ENCODE measurements around the gene ZNF358. TPM values are rescaled to one million over a fixed set of nuclear protein-coding genes. Genes with fewer than 3 reads are reported as not detected.

ZNF358 gene
- total and polyA plus RNA-seq, 2 of the 13 experiments (the other 11 are each of a cell fraction or from before 2014, with no cell fraction given): 9.1 to 37.0 TPM

DNA sequence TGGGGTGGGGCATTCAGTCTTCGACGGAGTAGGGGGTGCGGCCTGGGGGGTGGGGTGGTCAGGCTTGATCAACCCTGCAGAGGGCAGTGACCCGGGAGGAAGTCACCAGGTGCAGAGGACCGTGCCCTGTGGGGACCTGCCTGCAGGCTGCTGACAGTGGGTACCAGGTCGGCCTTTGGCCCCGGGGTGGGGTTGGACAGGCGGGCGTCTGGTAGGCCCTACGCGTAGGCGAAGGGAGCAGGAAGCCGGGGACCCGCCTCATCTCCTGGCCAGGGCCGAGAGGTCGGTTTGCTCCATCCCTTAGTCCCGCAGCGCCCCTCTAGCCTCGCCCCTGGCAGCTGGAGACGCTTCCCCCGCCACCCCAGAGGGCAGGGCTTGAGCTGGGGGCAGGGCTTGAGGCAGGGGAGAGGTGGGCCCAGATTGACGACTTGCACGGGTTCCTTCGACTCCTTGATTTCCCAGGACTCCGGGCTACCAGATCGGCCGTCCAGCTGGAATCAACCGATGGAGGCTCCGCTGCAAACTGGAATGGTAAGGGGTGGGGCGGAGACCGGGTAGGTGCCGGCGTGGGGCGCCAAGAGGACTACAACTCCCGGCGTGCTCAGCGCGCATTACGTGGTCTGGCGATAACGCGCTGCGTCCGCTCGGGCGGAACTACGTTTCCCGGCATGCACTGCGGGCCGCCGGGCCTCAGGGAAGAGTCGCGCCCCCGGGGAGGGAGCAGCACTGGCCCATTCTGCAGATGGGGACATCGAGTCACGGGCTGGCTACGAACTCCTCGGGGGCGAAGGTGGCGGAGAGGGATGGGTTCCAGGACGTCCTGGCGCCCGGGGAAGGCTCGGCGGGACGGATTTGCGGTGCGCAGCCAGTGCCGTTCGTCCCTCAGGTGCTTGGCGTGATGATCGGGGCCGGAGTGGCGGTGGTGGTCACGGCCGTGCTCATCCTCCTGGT lies 19.4 kb downstream of the ZNF358 start, which contains the start of gene PNPLA6 (continued):
- TF ChIP-seq ZBTB49 (CRISPR knock-in tag; IDR thresholded peaks at IDR 0.05; ENCODE audit: borderline replicate concordance) (no peak; the same call in 1 of the 2 replicates), NFE2L1 (CRISPR knock-in tag; IDR thresholded peaks at IDR 0.05; ENCODE audit: borderline replicate concordance) (no peak), KLF16 (CRISPR knock-in tag; IDR thresholded peaks at IDR 0.05) (peak in 1 of 2 experiments; percentile 80; a peak in 1 of 4 replicates), HNRNPK (IDR thresholded peaks at IDR 0.05; ENCODE audit: low read depth, low read length, poor library complexity, severe bottlenecking) (peak; percentile 13), HOXD1 (CRISPR knock-in tag; IDR thresholded peaks at IDR 0.05) (0 out of 2 replicates have a peak, but pooled peaks have one; percentile 24), THAP11 (CRISPR knock-in tag; IDR thresholded peaks at IDR 0.05) (peak; percentile 100), RAD51 (IDR thresholded peaks at IDR 0.05; ENCODE audit: borderline replicate concordance) (no peak), SMAD9 (CRISPR knock-in tag; IDR thresholded peaks at IDR 0.05) (no peak), ATAD3A (CRISPR knock-in tag; IDR thresholded peaks at IDR 0.05) (no peak), ZNF3 (CRISPR knock-in tag; IDR thresholded peaks at IDR 0.05) (no peak), KLF11 (CRISPR knock-in tag; IDR thresholded peaks at IDR 0.05) (peak; percentile 31; the same call in 1 of the 2 replicates), ZNF547 (CRISPR knock-in tag; IDR thresholded peaks at IDR 0.05) (peak; percentile 65), SP2 (CRISPR knock-in tag; IDR thresholded peaks at IDR 0.05) (peak; percentile 53; the same call in 1 of the 2 replicates), MED1 (CRISPR knock-in tag; IDR thresholded peaks at IDR 0.05) (no peak; the same call in 1 of the 2 replicates), PRDM15 (CRISPR knock-in tag; IDR thresholded peaks at IDR 0.05) (peak; percentile 42; the same call in 1 of the 2 replicates), ZNF12 (CRISPR knock-in tag; IDR thresholded peaks at IDR 0.05) (no peak), ZNF350 (CRISPR knock-in tag; IDR thresholded peaks at IDR 0.05; ENCODE audit: borderline replicate concordance, low read depth) (peak; percentile 59; the same call in 1 of the 2 replicates), NCOA1 (CRISPR knock-in tag; IDR thresholded peaks at IDR 0.05) (no peak)
- TF ChIP-seq, protein P1, sequence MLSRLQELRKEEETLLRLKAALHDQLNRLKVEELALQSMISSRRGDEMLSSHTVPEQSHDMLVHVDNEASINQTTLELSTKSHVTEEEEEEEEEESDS (CRISPR knock-in tag; IDR thresholded peaks at IDR 0.05; ENCODE audit: borderline replicate concordance): no peak
- TF ChIP-seq, protein P2, sequence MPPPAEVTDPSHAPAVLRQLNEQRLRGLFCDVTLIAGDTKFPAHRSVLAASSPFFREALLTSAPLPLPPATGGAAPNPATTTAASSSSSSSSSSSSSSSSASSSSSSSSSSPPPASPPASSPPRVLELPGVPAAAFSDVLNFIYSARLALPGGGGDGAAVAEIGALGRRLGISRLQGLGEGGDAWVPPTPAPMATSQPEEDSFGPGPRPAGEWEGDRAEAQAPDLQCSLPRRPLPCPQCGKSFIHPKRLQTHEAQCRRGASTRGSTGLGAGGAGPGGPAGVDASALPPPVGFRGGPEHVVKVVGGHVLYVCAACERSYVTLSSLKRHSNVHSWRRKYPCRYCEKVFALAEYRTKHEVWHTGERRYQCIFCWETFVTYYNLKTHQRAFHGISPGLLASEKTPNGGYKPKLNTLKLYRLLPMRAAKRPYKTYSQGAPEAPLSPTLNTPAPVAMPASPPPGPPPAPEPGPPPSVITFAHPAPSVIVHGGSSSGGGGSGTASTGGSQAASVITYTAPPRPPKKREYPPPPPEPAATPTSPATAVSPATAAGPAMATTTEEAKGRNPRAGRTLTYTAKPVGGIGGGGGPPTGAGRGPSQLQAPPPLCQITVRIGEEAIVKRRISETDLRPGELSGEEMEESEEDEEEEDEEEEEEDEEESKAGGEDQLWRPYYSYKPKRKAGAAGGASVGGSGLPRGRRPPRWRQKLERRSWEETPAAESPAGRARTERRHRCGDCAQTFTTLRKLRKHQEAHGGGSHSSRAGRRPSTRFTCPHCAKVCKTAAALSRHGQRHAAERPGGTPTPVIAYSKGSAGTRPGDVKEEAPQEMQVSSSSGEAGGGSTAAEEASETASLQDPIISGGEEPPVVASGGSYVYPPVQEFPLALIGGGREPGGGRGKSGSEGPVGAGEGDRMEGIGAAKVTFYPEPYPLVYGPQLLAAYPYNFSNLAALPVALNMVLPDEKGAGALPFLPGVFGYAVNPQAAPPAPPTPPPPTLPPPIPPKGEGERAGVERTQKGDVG (CRISPR knock-in tag; IDR thresholded peaks at IDR 0.05; ENCODE audit: borderline replicate concordance): no peak

Data from HepG2 (cell line).